Kidney epithelial cell (primary cell): ENCODE results near the gene GRM3. TPM values are rescaled to one million over a fixed set of nuclear protein-coding genes. Genes with fewer than 3 reads are reported as not detected.

Experiments
- DNase-seq: peaks from one replicate; pipeline ENCODE4 v3.0.0-alpha.2; 2010; ENCODE audit warnings: low read depth
- H3K27me3 ChIP-seq: 2 replicates; pipeline ENCODE4 v1.6.0; 2011; ENCODE audit warnings: low read length; ENCODE audit not compliant: control insufficient read depth, insufficient read depth
- H3K36me3 ChIP-seq: 2 replicates; pipeline ENCODE4 v1.5.1; 2011; ENCODE audit warnings: low read length; ENCODE audit not compliant: control insufficient read depth, insufficient read depth
- H3K4me3 ChIP-seq: 2 replicates; pipeline ENCODE4 v1.5.1; 2011; ENCODE audit warnings: low read depth, mild to moderate bottlenecking, control low read depth, low read length
- total RNA-seq: library from RNA; depleted of rRNA; stranded (reverse); fragments of >200 nt; gene quantifications from 2 replicates; pipeline ENCODE4 v1.2.3, GENCODE V29; 2015
- TF ChIP-seq, protein P1 (sequence below): IDR thresholded peaks from 2 replicates; pipeline ENCODE4 v1.5.1; 2011; ENCODE audit warnings: mild to moderate bottlenecking, moderate library complexity, low read length, control low read depth, inconsistent platforms; ENCODE audit not compliant: insufficient read depth, poor library complexity, severe bottlenecking

GRM3 gene
- total RNA-seq, 1 donor from 2014 or later: not detected

DNA sequence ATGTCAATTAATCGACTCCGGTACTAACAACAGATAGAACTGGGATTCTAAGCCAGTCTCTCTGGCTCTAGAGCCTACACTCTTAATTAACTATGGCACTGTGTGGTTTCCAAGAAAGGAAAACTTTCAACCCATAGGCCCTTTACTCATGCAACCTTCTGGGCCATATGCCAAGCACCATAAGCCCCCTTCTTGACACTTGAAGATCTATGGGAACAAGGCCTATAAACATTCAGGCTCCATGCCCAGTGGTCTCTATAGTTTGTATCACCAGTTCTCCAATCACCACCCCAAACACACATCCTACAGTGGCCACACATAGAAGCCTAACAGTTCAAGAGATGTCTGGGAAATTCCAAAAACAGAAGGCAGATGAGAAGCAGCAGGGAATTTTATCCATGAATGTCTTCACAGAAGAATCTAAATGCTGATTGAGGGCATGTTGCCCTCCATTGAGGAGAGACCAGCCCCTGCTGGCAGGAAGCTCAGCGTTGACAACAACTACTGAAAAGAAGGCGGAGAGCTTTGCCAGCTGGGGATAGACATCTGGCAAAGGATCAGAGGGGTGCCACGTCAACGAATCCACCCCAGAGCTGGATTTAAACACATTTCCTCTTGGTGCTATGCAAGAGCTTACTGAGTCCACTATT, 64.4 kb downstream of the GRM3 start:
- Histone ChIP-seq H3K36me3 (no peaks in the 10 kb centered on the region), H3K4me3 (no peak overlapping the region), H3K27me3 (no peaks in the 10 kb centered on the region)
- DNase-seq: no peak
- TF ChIP-seq, protein P1, sequence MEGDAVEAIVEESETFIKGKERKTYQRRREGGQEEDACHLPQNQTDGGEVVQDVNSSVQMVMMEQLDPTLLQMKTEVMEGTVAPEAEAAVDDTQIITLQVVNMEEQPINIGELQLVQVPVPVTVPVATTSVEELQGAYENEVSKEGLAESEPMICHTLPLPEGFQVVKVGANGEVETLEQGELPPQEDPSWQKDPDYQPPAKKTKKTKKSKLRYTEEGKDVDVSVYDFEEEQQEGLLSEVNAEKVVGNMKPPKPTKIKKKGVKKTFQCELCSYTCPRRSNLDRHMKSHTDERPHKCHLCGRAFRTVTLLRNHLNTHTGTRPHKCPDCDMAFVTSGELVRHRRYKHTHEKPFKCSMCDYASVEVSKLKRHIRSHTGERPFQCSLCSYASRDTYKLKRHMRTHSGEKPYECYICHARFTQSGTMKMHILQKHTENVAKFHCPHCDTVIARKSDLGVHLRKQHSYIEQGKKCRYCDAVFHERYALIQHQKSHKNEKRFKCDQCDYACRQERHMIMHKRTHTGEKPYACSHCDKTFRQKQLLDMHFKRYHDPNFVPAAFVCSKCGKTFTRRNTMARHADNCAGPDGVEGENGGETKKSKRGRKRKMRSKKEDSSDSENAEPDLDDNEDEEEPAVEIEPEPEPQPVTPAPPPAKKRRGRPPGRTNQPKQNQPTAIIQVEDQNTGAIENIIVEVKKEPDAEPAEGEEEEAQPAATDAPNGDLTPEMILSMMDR: no peak

- no peak for DNase-seq
- TF ChIP-seq, protein P1: no peak
Measured at GRCh38 chr7:86720306-86720705, 76.6 kb downstream of the GRM3 start.

GRCh38 chr7:86733783-86734182, 90.1 kb downstream of the GRM3 start:
- no peak for DNase-seq
- no peaks in the 10 kb centered on the region for H3K36me3 ChIP-seq
- H3K27me3 ChIP-seq: no peaks in the 10 kb centered on the region
- TF ChIP-seq, protein P1: no peak
- H3K4me3 ChIP-seq: no peak overlapping the region

More at GRCh38 chr7:86720306-86720705, 76.6 kb downstream of the GRM3 start:
- no peaks in the 10 kb centered on the region for H3K27me3 ChIP-seq
- no peaks in the 10 kb centered on the region for H3K36me3 ChIP-seq
- H3K4me3 ChIP-seq: no peak overlapping the region

GRCh38 chr7:86745013-86745745, 101.5 kb downstream of the GRM3 start:
- H3K27me3 ChIP-seq: no peaks in the 10 kb centered on the region
- H3K4me3 ChIP-seq: no peak overlapping the region
- DNase-seq: no peak
- TF ChIP-seq, protein P1: no peak
- H3K36me3 ChIP-seq: no peaks in the 10 kb centered on the region

- H3K36me3 ChIP-seq: no peaks in the 10 kb centered on the region
- no peak overlapping the region for H3K4me3 ChIP-seq
- TF ChIP-seq, protein P1: no peak
- no peak for DNase-seq
- no peaks in the 10 kb centered on the region for H3K27me3 ChIP-seq
Measured at GRCh38 chr7:86747698-86748097, 104.0 kb downstream of the GRM3 start.

DNA sequence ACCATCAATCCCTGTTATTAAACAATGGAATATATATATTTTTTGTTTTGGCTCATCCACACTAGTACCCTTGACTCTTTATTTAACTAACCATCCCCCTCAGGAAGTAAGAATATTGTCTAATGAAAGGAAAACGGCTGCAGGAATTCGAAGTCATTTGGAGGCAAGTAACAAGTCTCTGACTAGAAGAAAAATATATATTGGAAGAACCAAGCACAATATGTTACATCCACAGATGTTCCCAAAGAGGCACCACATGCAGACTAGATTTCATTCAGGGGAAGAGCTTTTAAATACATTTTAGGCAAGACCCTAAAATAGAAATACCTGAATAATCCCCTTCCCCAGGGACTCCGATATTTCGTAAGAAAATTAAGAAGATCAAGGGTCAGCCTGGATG, 104.5 kb downstream of the GRM3 start:
- no peak for DNase-seq
- Histone ChIP-seq H3K36me3 (no peaks in the 10 kb centered on the region), H3K27me3 (no peaks in the 10 kb centered on the region), H3K4me3 (no peak overlapping the region)
- TF ChIP-seq, protein P1: no peak
